Fibroblast of lung (primary cell): Measurements from ENCODE around the gene TTC27. TPM values are rescaled to one million over a fixed set of nuclear protein-coding genes. Genes with fewer than 3 reads are reported as not detected.

Experiments used
- DNase-seq, 2 donors: peaks; one replicate each; pipeline versions ENCODE4 v3.0.0 to v3.0.0-alpha.2; 2010; ENCODE audit warnings: low read depth in 2 of 2
- H2AFZ ChIP-seq: 2 replicates; pipeline ENCODE4 v1.5.1; 2012; ENCODE audit warnings: low read length, control low read depth, inconsistent platforms
- H3K27ac ChIP-seq: 2 replicates; pipeline ENCODE4 v1.5.1; 2011; ENCODE audit warnings: low read length, control low read depth; ENCODE audit not compliant: insufficient read depth
- H3K27me3 ChIP-seq: 2 replicates; pipeline ENCODE4 v1.5.1; 2011; ENCODE audit warnings: mild to moderate bottlenecking, low read length; ENCODE audit not compliant: control insufficient read depth, insufficient read depth
- H3K36me3 ChIP-seq: 2 replicates; pipeline ENCODE4 v1.5.1; 2011; ENCODE audit warnings: low read length; ENCODE audit not compliant: control insufficient read depth, insufficient read depth
- H3K4me1 ChIP-seq: 2 replicates; pipeline ENCODE4 v1.5.1; 2011; ENCODE audit warnings: low read length; ENCODE audit not compliant: control insufficient read depth, insufficient read depth; ENCODE audit errors: extremely low read depth
- H3K4me2 ChIP-seq: 2 replicates; pipeline ENCODE4 v1.5.1; 2011; ENCODE audit warnings: low read length, control low read depth; ENCODE audit not compliant: insufficient read depth; ENCODE audit errors: extremely low read depth
- H3K4me3 ChIP-seq, 4 experiments: fragments of 200-600 bp in 1 of 4; sonication (generic) in 1 of 4; replicated peaks in 1 of 4; 2 replicates each; pipeline ENCODE4 v1.5.1; 2011 to 2016; ENCODE audit warnings: low read length in 4 of 4, low read depth in 3 of 4, mild to moderate bottlenecking in 3 of 4, control low read depth in 2 of 4, inconsistent platforms in 1 of 4, mixed read lengths in 1 of 4; ENCODE audit not compliant: insufficient read depth in 1 of 4; ENCODE audit errors: control extremely low read depth in 1 of 4
- H3K79me2 ChIP-seq: 2 replicates; pipeline ENCODE4 v1.5.1; 2012; ENCODE audit warnings: mild to moderate bottlenecking, low read length, inconsistent platforms; ENCODE audit not compliant: control insufficient read depth, insufficient read depth
- H3K9ac ChIP-seq: 2 replicates; pipeline ENCODE4 v1.5.1; 2011; ENCODE audit warnings: mild to moderate bottlenecking, low read length, control low read depth; ENCODE audit not compliant: insufficient read depth
- H3K9me3 ChIP-seq: 2 replicates; pipeline ENCODE4 v1.5.1; 2012; ENCODE audit warnings: low read depth, low read length; ENCODE audit not compliant: control insufficient read depth, insufficient read depth
- H4K20me1 ChIP-seq: 2 replicates; pipeline ENCODE4 v1.5.1; 2011; ENCODE audit warnings: low read length; ENCODE audit not compliant: control insufficient read depth, insufficient read depth; ENCODE audit errors: extremely low read depth
- EZH2 ChIP-seq: IDR thresholded peaks from 2 replicates; pipeline ENCODE4 v1.5.1; 2012; ENCODE audit warnings: low read length, control low read depth, mild to moderate bottlenecking; ENCODE audit errors: missing control alignments
- polyA plus RNA-seq, 2 donors: library from polyadenylated mRNA; depleted of rRNA in 1 of 2; stranded (reverse) in 1 of 2; unstranded in 1 of 2; fragments of >200 nt; gene quantifications; 2 replicates each; pipeline ENCODE4 v1.2.1, GENCODE V29; 2011 to 2012; ENCODE audit warnings: missing spikeins in 1 of 2
- total RNA-seq: library from RNA; depleted of rRNA; stranded (reverse); fragments of >200 nt; gene quantifications from 2 replicates; pipeline ENCODE4 v1.2.1, GENCODE V29; 2014
- TF ChIP-seq, protein P1 (sequence below), 2 donors: IDR thresholded peaks in 1 of 2; conservative IDR thresholded peaks in 1 of 2; 1 replicate in 1 of 2; 2 replicates in 1 of 2; pipeline ENCODE4 v1.5.1; 2011 to 2012; ENCODE audit warnings: low read length in 2 of 2, control low read depth in 1 of 2, inconsistent platforms in 1 of 2, low read depth in 1 of 2, mild to moderate bottlenecking in 1 of 2

Gene TTC27
- total and polyA plus RNA-seq, 2 donors (not counting 1 experiment from before 2014, with no cell fraction given), result 15.7 to 19.3 TPM

GRCh38 chr2:32691678-32692077 is 63.8 kb downstream of the TTC27 start:
- H3K4me1 ChIP-seq, result peaks cover 9% of the 10 kb centered on the region
- no peaks in the 10 kb centered on the region for H4K20me1 ChIP-seq
- no peaks in the 10 kb centered on the region for H3K9me3 ChIP-seq
- no peak overlapping the region for H3K4me3 ChIP-seq
- H3K79me2 ChIP-seq, result no peaks in the 10 kb centered on the region
- H3K27ac ChIP-seq, result no peak overlapping the region
- TF ChIP-seq EZH2, result no peak
- H3K9ac ChIP-seq, result no peak overlapping the region
- no peak for DNase-seq
- no peaks in the 10 kb centered on the region for H3K27me3 ChIP-seq
- no peak overlapping the region for H2AFZ ChIP-seq
- no peak overlapping the region for H3K4me2 ChIP-seq
- no peaks in the 10 kb centered on the region for H3K36me3 ChIP-seq

DNA sequence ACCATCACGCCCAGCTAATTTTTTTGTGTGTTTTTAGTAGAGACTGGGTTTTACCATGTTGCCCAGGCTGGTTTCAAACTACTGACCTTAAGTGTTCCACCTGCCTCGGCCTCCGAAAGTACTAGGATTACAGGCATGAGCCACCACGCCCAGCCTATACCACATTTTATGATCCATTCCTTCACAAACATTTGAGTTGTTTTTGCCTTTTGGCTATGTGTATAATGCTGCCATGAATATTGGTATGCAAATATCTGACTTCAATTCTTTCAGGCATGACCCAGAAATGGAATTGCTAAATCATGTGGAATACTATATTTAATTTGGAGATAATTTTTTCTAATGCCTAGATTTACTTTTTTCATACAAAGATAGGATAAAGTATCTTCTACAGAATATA is 68.6 kb downstream of the TTC27 start:
- Histone ChIP-seq H3K4me2 (no peak overlapping the region), H3K9ac (no peak overlapping the region), H2AFZ (no peak overlapping the region), H3K27ac (no peak overlapping the region), H4K20me1 (no peaks in the 10 kb centered on the region), H3K9me3 (no peaks in the 10 kb centered on the region), H3K36me3 (no peaks in the 10 kb centered on the region), H3K4me1 (peaks cover 6% of the 10 kb centered on the region), H3K27me3 (no peaks in the 10 kb centered on the region), H3K4me3 (no peak overlapping the region), H3K79me2 (no peaks in the 10 kb centered on the region)
- DNase-seq, result no peak
- TF ChIP-seq EZH2, result no peak
- TF ChIP-seq, protein P1, sequence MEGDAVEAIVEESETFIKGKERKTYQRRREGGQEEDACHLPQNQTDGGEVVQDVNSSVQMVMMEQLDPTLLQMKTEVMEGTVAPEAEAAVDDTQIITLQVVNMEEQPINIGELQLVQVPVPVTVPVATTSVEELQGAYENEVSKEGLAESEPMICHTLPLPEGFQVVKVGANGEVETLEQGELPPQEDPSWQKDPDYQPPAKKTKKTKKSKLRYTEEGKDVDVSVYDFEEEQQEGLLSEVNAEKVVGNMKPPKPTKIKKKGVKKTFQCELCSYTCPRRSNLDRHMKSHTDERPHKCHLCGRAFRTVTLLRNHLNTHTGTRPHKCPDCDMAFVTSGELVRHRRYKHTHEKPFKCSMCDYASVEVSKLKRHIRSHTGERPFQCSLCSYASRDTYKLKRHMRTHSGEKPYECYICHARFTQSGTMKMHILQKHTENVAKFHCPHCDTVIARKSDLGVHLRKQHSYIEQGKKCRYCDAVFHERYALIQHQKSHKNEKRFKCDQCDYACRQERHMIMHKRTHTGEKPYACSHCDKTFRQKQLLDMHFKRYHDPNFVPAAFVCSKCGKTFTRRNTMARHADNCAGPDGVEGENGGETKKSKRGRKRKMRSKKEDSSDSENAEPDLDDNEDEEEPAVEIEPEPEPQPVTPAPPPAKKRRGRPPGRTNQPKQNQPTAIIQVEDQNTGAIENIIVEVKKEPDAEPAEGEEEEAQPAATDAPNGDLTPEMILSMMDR (conservative IDR thresholded peaks at IDR 0.05 in 1 of 2, IDR thresholded peaks at IDR 0.05 in 1 of 2; ENCODE audit: low read depth in 1 of 2, low read length in 2 of 2), result no peak

DNA sequence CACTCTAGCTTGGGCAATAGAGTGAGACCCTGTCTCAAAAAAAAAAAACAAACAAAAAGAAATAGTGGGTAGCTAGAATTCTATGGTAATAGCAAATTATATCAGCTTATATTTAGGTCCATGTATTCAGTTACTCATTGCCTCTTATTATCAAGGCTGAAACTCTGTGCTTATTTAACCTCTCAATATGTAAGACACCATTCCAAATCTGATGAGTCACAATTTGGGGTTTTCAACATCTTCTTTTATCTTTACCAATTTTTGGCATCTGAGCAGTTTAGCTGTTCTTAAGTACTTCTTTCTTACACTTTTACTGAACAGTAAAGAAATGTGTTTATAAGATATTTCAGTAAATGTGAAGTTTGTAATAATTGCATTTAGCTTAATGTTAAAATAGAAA is 69.3 kb downstream of the TTC27 start:
- no peak overlapping the region for H3K27ac ChIP-seq
- no peak overlapping the region for H3K9ac ChIP-seq
- no peak overlapping the region for H3K4me2 ChIP-seq
- DNase-seq, result peak; percentile 89 to 93
- no peak overlapping the region for H2AFZ ChIP-seq
- TF ChIP-seq, protein P1 (conservative IDR thresholded peaks at IDR 0.05 in 1 of 2, IDR thresholded peaks at IDR 0.05 in 1 of 2; ENCODE audit: low read depth in 1 of 2, low read length in 2 of 2), result no peak
- TF ChIP-seq EZH2, result no peak
- H4K20me1 ChIP-seq, result no peaks in the 10 kb centered on the region
- peaks cover 6% of the 10 kb centered on the region for H3K4me1 ChIP-seq
- no peaks in the 10 kb centered on the region for H3K9me3 ChIP-seq
- H3K36me3 ChIP-seq, result no peaks in the 10 kb centered on the region
- H3K27me3 ChIP-seq, result no peaks in the 10 kb centered on the region
- no peak overlapping the region for H3K4me3 ChIP-seq
- H3K79me2 ChIP-seq, result no peaks in the 10 kb centered on the region
